Epithelial cell of proximal tubule (primary cell): ENCODE data around the gene ADORA2B. TPM values are rescaled to one million over a fixed set of nuclear protein-coding genes. Genes with fewer than 3 reads are reported as not detected.
"Not testable (repeated sequence)": the region's sequence is repeated elsewhere in the genome, so short reads cannot be mapped to it uniquely, and the experiment has no call there.

Source experiments
- DNase-seq: peaks from one replicate; pipeline ENCODE4 v3.0.0-alpha.2; 2011; ENCODE audit warnings: low read depth
- H3K4me3 ChIP-seq: 2 replicates; pipeline ENCODE4 v1.5.1; 2011; ENCODE audit warnings: low read depth, mild to moderate bottlenecking, low read length
- total RNA-seq: library from RNA; depleted of rRNA; stranded (reverse); fragments of >200 nt; gene quantifications from 2 replicates; pipeline ENCODE4 v1.2.3, GENCODE V29; 2015
- TF ChIP-seq, protein P1 (sequence below): conservative IDR thresholded peaks from 2 replicates; pipeline ENCODE4 v1.5.1; 2012; ENCODE audit warnings: low read depth, mild to moderate bottlenecking, low read length

The ADORA2B gene
- total RNA-seq: 16.9 and 53.0 TPM in 2 replicates

DNA sequence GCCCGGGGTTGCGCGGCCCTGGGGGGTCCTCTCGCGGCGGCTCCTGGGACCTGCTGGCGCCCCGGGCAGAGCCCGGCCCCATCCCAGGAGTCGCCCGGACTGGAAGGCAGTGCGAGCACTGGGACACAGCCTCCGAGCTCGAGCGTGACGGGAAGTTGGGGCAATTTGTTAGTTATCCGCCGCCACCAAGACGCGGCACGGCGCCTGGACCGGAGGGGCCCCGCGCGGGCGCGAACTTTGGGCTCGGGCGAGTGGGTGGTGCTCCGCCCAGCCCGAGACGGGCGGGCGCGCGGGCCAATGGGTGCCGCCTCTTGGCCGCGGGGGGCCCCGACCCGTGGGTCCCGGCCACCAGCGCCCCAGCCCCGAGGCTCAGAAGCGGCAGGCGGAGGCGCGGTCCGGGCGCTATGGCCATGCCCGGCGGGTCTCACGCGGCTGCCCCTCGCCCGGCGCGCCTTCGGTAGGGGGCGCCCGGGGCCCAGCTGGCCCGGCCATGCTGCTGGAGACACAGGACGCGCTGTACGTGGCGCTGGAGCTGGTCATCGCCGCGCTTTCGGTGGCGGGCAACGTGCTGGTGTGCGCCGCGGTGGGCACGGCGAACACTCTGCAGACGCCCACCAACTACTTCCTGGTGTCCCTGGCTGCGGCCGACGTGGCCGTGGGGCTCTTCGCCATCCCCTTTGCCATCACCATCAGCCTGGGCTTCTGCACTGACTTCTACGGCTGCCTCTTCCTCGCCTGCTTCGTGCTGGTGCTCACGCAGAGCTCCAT is at the start of gene ADORA2B:
Gene ADORA2B (plus strand): TSS at position 372 of the 768 bp plus-strand sequence. CDS start 119 bp downstream, at position 491.
- peak within 1 kb of the TSS; percentile 59 for H3K4me3 ChIP-seq
- TF ChIP-seq, protein P1, sequence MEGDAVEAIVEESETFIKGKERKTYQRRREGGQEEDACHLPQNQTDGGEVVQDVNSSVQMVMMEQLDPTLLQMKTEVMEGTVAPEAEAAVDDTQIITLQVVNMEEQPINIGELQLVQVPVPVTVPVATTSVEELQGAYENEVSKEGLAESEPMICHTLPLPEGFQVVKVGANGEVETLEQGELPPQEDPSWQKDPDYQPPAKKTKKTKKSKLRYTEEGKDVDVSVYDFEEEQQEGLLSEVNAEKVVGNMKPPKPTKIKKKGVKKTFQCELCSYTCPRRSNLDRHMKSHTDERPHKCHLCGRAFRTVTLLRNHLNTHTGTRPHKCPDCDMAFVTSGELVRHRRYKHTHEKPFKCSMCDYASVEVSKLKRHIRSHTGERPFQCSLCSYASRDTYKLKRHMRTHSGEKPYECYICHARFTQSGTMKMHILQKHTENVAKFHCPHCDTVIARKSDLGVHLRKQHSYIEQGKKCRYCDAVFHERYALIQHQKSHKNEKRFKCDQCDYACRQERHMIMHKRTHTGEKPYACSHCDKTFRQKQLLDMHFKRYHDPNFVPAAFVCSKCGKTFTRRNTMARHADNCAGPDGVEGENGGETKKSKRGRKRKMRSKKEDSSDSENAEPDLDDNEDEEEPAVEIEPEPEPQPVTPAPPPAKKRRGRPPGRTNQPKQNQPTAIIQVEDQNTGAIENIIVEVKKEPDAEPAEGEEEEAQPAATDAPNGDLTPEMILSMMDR: peak; percentile 42
- no peak for DNase-seq

DNA sequence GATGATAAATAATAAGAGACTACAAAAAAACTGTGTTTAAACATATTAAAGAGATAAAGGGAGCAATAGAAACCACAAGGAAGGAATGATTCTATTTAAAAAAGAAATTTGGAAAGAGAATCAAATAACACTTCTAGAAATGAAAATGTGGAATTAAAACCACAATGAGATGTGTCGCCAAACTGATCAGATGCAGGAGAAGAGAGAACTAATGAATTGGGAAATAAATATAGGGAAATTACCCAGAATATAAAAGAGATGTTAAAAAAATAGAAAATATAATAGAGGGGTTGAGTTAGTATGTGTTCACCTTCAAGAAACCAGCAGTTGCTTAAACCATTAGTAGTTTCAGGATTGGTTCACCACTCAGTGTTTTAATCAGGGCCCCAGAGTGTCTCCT is 48.7 kb upstream of the ADORA2B start:
- no peak overlapping the region for H3K4me3 ChIP-seq
- TF ChIP-seq, protein P1: no peak
- DNase-seq: no peak

DNA sequence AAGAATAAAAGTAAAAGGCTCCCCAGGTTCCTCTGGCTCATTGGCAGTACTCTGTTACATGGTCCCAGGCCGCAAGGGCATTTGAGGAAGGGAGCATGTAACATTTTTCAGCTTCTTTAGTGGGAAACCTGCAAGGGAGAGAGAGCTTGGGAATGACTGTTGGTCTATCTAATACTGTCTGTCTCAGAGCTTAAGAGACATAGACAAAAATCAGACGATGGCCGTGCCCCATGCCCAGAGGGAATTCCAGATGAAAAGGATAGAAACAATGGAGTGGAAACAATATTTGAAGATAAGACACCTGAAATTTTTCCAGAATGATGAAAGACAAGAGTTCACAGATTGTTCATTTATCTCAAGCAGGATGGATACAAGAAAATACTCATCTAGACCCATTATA is 48.1 kb upstream of the ADORA2B start:
- no peak overlapping the region for H3K4me3 ChIP-seq
- TF ChIP-seq, protein P1: no peak
- DNase-seq: no peak

DNA sequence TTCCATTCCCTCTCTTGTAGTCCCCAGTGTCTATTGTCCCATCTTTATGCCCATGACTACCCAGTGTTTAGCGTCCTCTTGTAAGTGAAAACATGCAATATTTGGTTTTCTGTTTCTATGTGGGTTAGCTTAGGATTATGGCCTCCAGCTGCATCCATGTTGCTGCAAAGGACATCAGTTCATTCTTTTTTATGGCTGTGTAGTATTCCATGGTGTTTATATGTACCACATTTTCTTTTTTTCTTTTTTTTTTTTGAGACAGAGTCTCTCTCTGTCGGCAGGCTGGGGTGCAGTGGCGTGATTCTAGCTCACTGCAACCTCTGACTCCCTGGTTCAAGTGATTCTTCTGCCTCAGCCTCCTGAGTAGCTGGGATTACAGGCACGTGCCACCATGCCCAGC is 45.3 kb upstream of the ADORA2B start:
- not testable (repeated sequence) for DNase-seq, H3K4me3 ChIP-seq

DNA sequence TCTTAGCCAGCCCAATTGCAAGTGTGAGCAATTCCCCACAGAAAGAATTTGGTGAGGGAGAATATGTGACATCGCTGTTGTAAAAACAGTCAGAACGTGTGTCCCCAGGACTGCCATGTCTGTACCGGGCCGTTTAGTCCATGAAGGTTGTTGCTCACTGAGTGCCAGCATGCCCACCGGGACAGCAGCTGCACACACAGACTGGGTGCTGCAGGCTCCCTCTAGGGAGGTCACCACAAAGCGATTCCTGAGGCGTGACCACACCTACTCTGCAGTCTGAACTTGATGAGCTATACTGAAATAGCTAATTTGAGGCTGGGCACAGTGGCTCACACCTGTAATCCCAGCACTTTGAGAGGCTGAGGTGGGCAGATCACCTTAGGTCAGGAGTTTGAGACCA is 44.1 kb upstream of the ADORA2B start:
- DNase-seq: no peak
- TF ChIP-seq, protein P1: no peak
- H3K4me3 ChIP-seq: no peak overlapping the region

DNA sequence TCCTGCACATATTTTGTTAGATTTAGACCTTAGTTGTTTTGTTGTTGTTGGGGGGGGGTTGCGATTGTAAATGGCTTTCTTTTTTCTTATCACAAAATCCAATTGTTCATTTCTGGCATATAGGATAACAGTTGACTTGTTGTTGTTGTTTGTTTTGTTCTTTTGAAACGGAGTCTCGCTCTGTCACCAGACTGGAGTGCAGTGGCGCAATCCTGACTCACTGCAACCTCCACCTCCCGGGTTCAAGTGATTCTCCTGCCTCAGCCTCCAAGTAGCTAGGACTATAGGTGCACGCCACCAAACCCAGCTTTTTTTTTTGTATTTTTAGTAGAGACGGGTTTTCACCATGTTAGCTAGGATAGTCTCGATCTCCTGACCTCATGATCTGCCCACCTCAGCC is 39.7 kb upstream of the ADORA2B start:
- DNase-seq, H3K4me3 ChIP-seq: not testable (repeated sequence)

DNA sequence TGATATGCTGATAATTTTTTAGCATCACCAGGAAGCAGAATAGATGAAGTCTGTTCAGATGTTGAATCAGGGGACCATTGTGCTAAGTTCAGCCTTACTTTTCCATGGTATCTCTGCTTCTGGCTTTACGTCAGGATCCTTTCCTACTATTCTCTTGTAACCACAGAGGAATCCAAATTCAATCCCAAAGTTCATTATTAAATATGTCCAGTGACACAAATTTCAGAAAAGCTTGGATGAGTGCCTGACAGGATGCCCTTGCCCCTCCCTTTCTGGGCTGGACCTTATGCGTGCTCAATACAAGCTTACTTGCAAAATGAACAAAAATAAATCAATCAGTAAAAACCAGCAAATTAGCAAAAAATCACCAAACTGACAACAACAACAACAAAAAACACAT is 37.6 kb upstream of the ADORA2B start:
- TF ChIP-seq, protein P1: no peak
- H3K4me3 ChIP-seq: no peak overlapping the region
- no peak for DNase-seq

DNA sequence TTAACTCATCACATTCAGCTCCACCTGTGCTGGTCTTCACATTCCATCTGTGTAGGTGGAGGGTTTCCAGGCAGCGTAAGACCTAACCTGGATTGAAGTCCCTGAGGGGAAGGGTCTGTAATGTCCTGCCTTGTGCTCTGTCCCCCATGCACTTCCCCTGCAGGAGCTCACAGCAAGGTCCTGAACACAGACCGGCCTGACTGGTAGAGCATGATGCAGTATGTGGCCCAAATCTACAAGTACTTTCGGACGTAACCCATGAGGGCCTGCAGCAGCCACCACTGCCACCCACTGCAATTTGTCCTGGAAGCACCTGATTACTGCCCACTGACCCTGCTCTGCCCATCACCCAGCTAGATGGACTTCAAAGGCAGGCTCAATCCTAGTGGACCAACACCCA is 36.6 kb upstream of the ADORA2B start:
- H3K4me3 ChIP-seq: no peak overlapping the region
- TF ChIP-seq, protein P1: no peak
- no peak for DNase-seq
